K562 (cell line): Measurements from ENCODE around the gene TAF5L. TPM values are rescaled to one million over a fixed set of nuclear protein-coding genes. Genes with fewer than 3 reads are reported as not detected.

ENCODE experiments used
- EGR1 ChIP-seq: fragments of 450-650 bp; conservative IDR thresholded peaks from 2 replicates; pipeline ENCODE4 v1.6.1; 2017; ENCODE audit warnings: mild to moderate bottlenecking
- ELF2 ChIP-seq: fragments of 250-450 bp; sonication (Bioruptor Pico); IDR thresholded peaks from 2 replicates; pipeline ENCODE4 v1.5.0; 2021; ENCODE audit warnings: mild to moderate bottlenecking
- EP300 ChIP-seq: IDR thresholded peaks from 2 replicates; pipeline ENCODE4 v1.6.1; 2012; ENCODE audit warnings: low read length, improper control_type of control experiment
- ERF ChIP-seq: fragments of 450-650 bp; formaldehyde crosslinking; IDR thresholded peaks from 2 replicates; pipeline ENCODE4 v1.4.0; 2020; ENCODE audit warnings: mild to moderate bottlenecking, mixed read lengths
- FOXA3 ChIP-seq, 2 experiments: fragments of 450-650 bp in 1 of 2; sonication (generic) in 1 of 2; formaldehyde crosslinking; IDR thresholded peaks in 1 of 2; conservative IDR thresholded peaks in 1 of 2; 2 replicates each; pipeline versions ENCODE4 v1.4.0 to v1.8.0; 2020 to 2022; ENCODE audit warnings: mild to moderate bottlenecking in 2 of 2, missing genetic modification reagents in 1 of 2
- HDGF ChIP-seq: fragments of 450-650 bp; IDR thresholded peaks from 2 replicates; pipeline ENCODE4 v1.6.1; 2016
- NR3C1 ChIP-seq: sonication (generic); formaldehyde crosslinking; IDR thresholded peaks from 2 replicates; pipeline ENCODE4 v1.8.1; 2022; ENCODE audit warnings: missing genetic modification reagents
- PHF20 ChIP-seq: fragments of 450-650 bp; IDR thresholded peaks from 2 replicates; pipeline ENCODE4 v1.6.1; 2018; ENCODE audit not compliant: partially characterized antibody
- SIN3A ChIP-seq, 2 experiments: fragments of 150-350 bp in 1 of 2; IDR thresholded peaks; 2 replicates each; pipeline ENCODE4 v1.6.1; 2011 to 2016; ENCODE audit warnings: borderline replicate concordance in 2 of 2, low read depth in 2 of 2, low read length in 2 of 2, mild to moderate bottlenecking in 2 of 2, moderate library complexity in 2 of 2; ENCODE audit not compliant: control insufficient read depth in 1 of 2
- SMAD4 ChIP-seq: fragments of 250-450 bp; sonication (Bioruptor Pico); conservative IDR thresholded peaks from 2 replicates; pipeline ENCODE4 v1.8.0; 2021; ENCODE audit warnings: inconsistent platforms, mild to moderate bottlenecking, moderate library complexity
- WHSC1 ChIP-seq: IDR thresholded peaks from one replicate; pipeline ENCODE4 v1.6.1; 2012; ENCODE audit warnings: low read length, control low read depth, inconsistent platforms
- ZKSCAN1 ChIP-seq: fragments of 150-350 bp; IDR thresholded peaks from 2 replicates; pipeline ENCODE4 v1.6.1; 2016; ENCODE audit warnings: low read depth, low read length
- ZKSCAN3 ChIP-seq: fragments of 250-450 bp; sonication (Bioruptor Pico); IDR thresholded peaks from 2 replicates; pipeline ENCODE4 v1.4.0; 2020
- ZNF436 ChIP-seq: fragments of 250-450, 450-650 bp; sonication (Bioruptor Pico); formaldehyde crosslinking; IDR thresholded peaks from 2 replicates; pipeline ENCODE4 v1.7.0; 2020; ENCODE audit warnings: mild to moderate bottlenecking
- ZSCAN32 ChIP-seq: fragments of 450-650 bp; formaldehyde crosslinking; IDR thresholded peaks from 2 replicates; pipeline ENCODE4 v1.4.0; 2020; ENCODE audit warnings: mild to moderate bottlenecking, moderate library complexity
- polyA plus RNA-seq, 8 experiments: library from polyadenylated mRNA; depleted of rRNA in 4 of 8; stranded (reverse) in 5 of 8; unstranded in 3 of 8; fragments of >200 nt; fragmentation: Nextera tagmentation in 2 of 8; fragmentation: Illumina TruSeq in 1 of 8; extraction: Ambion mirVana in 2 of 8; extraction: Trizol in 1 of 8; gene quantifications; 2 replicates each; pipeline versions ENCODE4 v1.2.1 to v1.2.3, GENCODE V29; 2011 to 2014; ENCODE audit warnings: inconsistent platforms in 1 of 8, missing spikeins in 1 of 8
- total RNA-seq, 7 experiments: library from RNA; depleted of rRNA in 6 of 7; stranded (reverse); fragments of >200 nt in 6 of 7; fragmentation: Illumina TruSeq in 2 of 7; extraction: Trizol in 2 of 7; gene quantifications; 2 replicates each; pipeline versions ENCODE4 v1.2.1 to v1.2.3, GENCODE V29; 2011 to 2021; ENCODE audit warnings: low replicate concordance in 1 of 7
- TF ChIP-seq, protein P1 (sequence below), 3 experiments: fragments of 200-800 bp in 1 of 3; sonication (Bioruptor generic) in 1 of 3; sonication (generic) in 1 of 3; formaldehyde crosslinking in 1 of 3; IDR thresholded peaks; 2 replicates each; pipeline versions ENCODE4 v1.6.1 to v1.8.0; 2016 to 2022; ENCODE audit warnings: mild to moderate bottlenecking in 2 of 3, missing compliant biosample characterization in 2 of 3, missing genetic modification characterization in 2 of 3, missing genetic modification reagents in 1 of 3
- TF ChIP-seq, protein P2 (sequence below): sonication (generic); formaldehyde crosslinking; IDR thresholded peaks from 2 replicates; pipeline ENCODE4 v1.4.0; 2020; ENCODE audit warnings: mild to moderate bottlenecking, missing genetic modification reagents
- TF ChIP-seq, protein P3 (sequence below): fragments of 250-450 bp; sonication (Bioruptor Pico); IDR thresholded peaks from 2 replicates; pipeline ENCODE4 v1.4.0; 2020

The TAF5L gene
- total and polyA plus RNA-seq, 9 of the 15 experiments (the other 6 are each of a cell fraction or from before 2014, with no cell fraction given), result 2.2 to 34.2 (median 23.3) TPM

DNA sequence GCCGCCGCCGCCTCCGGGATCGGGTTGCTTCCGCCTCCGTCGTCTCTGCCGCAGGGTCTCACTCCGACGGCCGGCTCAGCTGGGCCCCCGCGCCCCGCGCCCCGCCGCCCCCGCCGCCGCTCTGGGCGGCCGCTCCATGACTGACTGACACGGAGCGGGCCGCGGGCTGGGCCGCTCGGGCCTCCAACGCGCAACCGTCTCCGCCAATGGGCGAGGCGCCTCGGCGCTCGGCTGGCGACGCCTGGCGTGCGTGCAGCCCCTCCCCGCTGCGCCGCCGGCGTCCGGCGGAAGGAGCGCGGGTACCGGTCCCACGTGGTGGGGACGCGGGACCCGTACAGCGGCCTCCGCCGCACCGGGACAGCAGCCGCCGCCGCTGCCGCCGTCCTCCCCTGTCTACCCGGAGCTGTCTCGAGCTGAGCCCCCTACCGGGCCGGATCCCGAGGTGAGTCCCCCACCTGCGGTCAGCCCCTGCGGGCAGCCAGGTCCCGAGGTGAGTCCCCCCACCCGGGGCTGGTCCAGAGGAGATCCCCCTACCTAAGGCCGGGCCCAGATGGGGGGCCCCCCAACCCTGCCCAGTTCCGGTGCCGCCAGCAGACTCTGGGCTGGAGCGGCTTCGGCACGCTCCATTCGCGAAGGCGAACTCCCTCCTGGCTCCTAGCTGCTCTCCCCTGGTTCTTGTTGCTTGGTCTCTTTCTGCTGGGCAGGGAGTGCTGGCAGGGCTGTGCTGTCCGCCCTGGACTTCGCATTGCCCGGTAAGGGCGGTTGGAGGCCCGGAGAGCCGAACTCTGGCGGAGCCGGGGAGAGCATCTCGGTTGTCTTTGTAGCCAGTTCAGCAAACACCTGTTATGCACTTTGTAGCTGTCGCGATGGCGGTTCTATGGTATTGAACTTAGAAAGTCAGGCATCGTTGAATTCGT is at the start of gene TAF5L, which contains the start of gene URB2 (continued):
- no peak for TF ChIP-seq ZNF436 (CRISPR knock-in tag)
- 0 out of 2 replicates have a peak, but pooled peaks have one; percentile 10 for TF ChIP-seq EGR1
- TF ChIP-seq NR3C1 (CRISPR knock-in tag), result peak; percentile 27; the same call in 1 of the 2 replicates
- TF ChIP-seq FOXA3 (CRISPR knock-in tag; conservative IDR thresholded peaks at IDR 0.05 in 1 of 2, IDR thresholded peaks at IDR 0.05 in 1 of 2), result no peak
- TF ChIP-seq, protein P1, sequence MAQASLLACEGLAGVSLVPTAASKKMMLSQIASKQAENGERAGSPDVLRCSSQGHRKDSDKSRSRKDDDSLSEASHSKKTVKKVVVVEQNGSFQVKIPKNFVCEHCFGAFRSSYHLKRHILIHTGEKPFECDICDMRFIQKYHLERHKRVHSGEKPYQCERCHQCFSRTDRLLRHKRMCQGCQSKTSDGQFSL (CRISPR knock-in tag; IDR thresholded peaks at IDR 0.05), result no peak
- TF ChIP-seq, protein P1 (tag; IDR thresholded peaks at IDR 0.05), result peak in 1 of 2 experiments; percentile 60; a peak in 1 of 4 replicates
- TF ChIP-seq SMAD4 (CRISPR knock-in tag), result peak; percentile 86
- no peak for TF ChIP-seq ZKSCAN3 (CRISPR knock-in tag)
- no peak for TF ChIP-seq HDGF
- TF ChIP-seq, protein P2, sequence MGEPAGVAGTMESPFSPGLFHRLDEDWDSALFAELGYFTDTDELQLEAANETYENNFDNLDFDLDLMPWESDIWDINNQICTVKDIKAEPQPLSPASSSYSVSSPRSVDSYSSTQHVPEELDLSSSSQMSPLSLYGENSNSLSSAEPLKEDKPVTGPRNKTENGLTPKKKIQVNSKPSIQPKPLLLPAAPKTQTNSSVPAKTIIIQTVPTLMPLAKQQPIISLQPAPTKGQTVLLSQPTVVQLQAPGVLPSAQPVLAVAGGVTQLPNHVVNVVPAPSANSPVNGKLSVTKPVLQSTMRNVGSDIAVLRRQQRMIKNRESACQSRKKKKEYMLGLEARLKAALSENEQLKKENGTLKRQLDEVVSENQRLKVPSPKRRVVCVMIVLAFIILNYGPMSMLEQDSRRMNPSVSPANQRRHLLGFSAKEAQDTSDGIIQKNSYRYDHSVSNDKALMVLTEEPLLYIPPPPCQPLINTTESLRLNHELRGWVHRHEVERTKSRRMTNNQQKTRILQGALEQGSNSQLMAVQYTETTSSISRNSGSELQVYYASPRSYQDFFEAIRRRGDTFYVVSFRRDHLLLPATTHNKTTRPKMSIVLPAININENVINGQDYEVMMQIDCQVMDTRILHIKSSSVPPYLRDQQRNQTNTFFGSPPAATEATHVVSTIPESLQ, result no peak
- peak; percentile 32; the same call in 1 of the 2 replicates for TF ChIP-seq EP300
- TF ChIP-seq ZSCAN32 (CRISPR knock-in tag), result no peak
- TF ChIP-seq PHF20, result peak; percentile 78
- no peak for TF ChIP-seq WHSC1
- TF ChIP-seq SIN3A (IDR thresholded peaks at IDR 0.05; ENCODE audit: borderline replicate concordance in 2 of 2, control insufficient read depth in 1 of 2, low read depth in 2 of 2, low read length in 2 of 2), result peak; percentile 99
- peak; percentile 88 for TF ChIP-seq ELF2
- TF ChIP-seq, protein P3, sequence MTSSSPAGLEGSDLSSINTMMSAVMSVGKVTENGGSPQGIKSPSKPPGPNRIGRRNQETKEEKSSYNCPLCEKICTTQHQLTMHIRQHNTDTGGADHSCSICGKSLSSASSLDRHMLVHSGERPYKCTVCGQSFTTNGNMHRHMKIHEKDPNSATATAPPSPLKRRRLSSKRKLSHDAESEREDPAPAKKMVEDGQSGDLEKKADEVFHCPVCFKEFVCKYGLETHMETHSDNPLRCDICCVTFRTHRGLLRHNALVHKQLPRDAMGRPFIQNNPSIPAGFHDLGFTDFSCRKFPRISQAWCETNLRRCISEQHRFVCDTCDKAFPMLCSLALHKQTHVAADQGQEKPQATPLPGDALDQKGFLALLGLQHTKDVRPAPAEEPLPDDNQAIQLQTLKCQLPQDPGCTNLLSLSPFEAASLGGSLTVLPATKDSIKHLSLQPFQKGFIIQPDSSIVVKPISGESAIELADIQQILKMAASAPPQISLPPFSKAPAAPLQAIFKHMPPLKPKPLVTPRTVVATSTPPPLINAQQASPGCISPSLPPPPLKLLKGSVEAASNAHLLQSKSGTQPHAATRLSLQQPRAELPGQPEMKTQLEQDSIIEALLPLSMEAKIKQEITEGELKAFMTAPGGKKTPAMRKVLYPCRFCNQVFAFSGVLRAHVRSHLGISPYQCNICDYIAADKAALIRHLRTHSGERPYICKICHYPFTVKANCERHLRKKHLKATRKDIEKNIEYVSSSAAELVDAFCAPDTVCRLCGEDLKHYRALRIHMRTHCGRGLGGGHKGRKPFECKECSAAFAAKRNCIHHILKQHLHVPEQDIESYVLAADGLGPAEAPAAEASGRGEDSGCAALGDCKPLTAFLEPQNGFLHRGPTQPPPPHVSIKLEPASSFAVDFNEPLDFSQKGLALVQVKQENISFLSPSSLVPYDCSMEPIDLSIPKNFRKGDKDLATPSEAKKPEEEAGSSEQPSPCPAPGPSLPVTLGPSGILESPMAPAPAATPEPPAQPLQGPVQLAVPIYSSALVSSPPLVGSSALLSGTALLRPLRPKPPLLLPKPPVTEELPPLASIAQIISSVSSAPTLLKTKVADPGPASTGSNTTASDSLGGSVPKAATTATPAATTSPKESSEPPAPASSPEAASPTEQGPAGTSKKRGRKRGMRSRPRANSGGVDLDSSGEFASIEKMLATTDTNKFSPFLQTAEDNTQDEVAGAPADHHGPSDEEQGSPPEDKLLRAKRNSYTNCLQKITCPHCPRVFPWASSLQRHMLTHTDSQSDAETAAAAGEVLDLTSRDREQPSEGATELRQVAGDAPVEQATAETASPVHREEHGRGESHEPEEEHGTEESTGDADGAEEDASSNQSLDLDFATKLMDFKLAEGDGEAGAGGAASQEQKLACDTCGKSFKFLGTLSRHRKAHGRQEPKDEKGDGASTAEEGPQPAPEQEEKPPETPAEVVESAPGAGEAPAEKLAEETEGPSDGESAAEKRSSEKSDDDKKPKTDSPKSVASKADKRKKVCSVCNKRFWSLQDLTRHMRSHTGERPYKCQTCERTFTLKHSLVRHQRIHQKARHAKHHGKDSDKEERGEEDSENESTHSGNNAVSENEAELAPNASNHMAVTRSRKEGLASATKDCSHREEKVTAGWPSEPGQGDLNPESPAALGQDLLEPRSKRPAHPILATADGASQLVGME, result 0 out of 2 replicates have a peak, but pooled peaks have one; percentile 79
- peak; percentile 69; the same call in 1 of the 2 replicates for TF ChIP-seq ERF (CRISPR knock-in tag)
- peak; percentile 42; the same call in 1 of the 2 replicates for TF ChIP-seq ZKSCAN1
